ENCODE measurements around the gene ELL2.

The ELL2 gene

DNA sequence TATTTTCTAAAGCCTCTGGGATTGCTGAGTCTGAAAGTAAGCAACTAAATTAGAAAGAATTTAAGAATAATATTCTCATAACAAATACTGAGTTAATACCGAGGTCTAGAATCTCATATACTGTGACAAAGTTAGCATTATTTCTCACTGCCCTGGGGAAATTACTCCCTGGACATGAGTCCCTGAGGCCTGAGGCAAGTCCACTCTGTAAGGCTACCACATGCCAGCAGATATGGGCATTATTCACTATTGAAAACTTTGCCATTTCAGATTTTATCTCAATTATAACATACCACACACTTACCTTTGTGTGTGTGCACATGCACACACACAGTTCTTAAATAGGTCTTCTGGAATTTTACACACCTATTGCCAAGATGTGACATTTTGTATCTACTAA, 22.9 kb downstream of the ELL2 start:
- Histone ChIP-seq H4K20me1 (ENCODE audit: insufficient read depth, low read length) (no peaks in the 10 kb centered on the region), H3K4me3 (ENCODE audit: low read length) (no peak overlapping the region), H3K9me2 (replicated peaks; ENCODE audit: insufficient read depth, low read length) (no peaks in the 10 kb centered on the region), H2AFZ (ENCODE audit: low read length) (no peak overlapping the region), H3K4me1 (ENCODE audit: low read length) (peaks cover 20% of the 10 kb centered on the region; the same call in 1 of the 2 replicates), H3K27me3 (replicated peaks; ENCODE audit: insufficient read depth, low read length) (no peaks in the 10 kb centered on the region), H3K36me3 (replicated peaks; ENCODE audit: insufficient read depth, low read length) (no peaks in the 10 kb centered on the region; the same call in 1 of the 2 replicates), H3K27ac (ENCODE audit: low read length) (no peak overlapping the region), H3K79me2 (ENCODE audit: low read length) (peaks cover 76% of the 10 kb centered on the region), H3K9me3 (replicated peaks; ENCODE audit: insufficient read depth, low read length) (no peaks in the 10 kb centered on the region), H3K9ac (ENCODE audit: low read length) (no peak overlapping the region), H3F3A (ENCODE audit: insufficient read depth, low read length) (no peaks in the 10 kb centered on the region), H3K4me2 (ENCODE audit: low read depth, low read length) (no peak overlapping the region)
- no peak for TF ChIP-seq EZH2phosphoT487 (IDR thresholded peaks at IDR 0.05; ENCODE audit: low read length)
- TF ChIP-seq, protein P1, sequence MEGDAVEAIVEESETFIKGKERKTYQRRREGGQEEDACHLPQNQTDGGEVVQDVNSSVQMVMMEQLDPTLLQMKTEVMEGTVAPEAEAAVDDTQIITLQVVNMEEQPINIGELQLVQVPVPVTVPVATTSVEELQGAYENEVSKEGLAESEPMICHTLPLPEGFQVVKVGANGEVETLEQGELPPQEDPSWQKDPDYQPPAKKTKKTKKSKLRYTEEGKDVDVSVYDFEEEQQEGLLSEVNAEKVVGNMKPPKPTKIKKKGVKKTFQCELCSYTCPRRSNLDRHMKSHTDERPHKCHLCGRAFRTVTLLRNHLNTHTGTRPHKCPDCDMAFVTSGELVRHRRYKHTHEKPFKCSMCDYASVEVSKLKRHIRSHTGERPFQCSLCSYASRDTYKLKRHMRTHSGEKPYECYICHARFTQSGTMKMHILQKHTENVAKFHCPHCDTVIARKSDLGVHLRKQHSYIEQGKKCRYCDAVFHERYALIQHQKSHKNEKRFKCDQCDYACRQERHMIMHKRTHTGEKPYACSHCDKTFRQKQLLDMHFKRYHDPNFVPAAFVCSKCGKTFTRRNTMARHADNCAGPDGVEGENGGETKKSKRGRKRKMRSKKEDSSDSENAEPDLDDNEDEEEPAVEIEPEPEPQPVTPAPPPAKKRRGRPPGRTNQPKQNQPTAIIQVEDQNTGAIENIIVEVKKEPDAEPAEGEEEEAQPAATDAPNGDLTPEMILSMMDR (IDR thresholded peaks at IDR 0.05; ENCODE audit: low read length): no peak
- no peak for TF ChIP-seq EZH2 (optimal IDR thresholded peaks at IDR 0.05; ENCODE audit: low read depth, low read length)
- DNase-seq: no peak

- Histone ChIP-seq H3K79me2 (ENCODE audit: low read length) (peaks cover 74% of the 10 kb centered on the region), H3K36me3 (replicated peaks; ENCODE audit: insufficient read depth, low read length) (no peaks in the 10 kb centered on the region; the same call in 1 of the 2 replicates), H3K9ac (ENCODE audit: low read length) (no peak overlapping the region), H3K27ac (ENCODE audit: low read length) (no peak overlapping the region), H3K4me1 (ENCODE audit: low read length) (peaks cover 20% of the 10 kb centered on the region; the same call in 1 of the 2 replicates), H3K27me3 (replicated peaks; ENCODE audit: insufficient read depth, low read length) (no peaks in the 10 kb centered on the region), H3K9me3 (replicated peaks; ENCODE audit: insufficient read depth, low read length) (no peaks in the 10 kb centered on the region), H3K4me2 (ENCODE audit: low read depth, low read length) (no peak overlapping the region), H3F3A (ENCODE audit: insufficient read depth, low read length) (no peaks in the 10 kb centered on the region), H4K20me1 (ENCODE audit: insufficient read depth, low read length) (no peaks in the 10 kb centered on the region; the same call in 1 of the 2 replicates), H3K9me2 (replicated peaks; ENCODE audit: insufficient read depth, low read length) (no peaks in the 10 kb centered on the region), H3K4me3 (ENCODE audit: low read length) (no peak overlapping the region), H2AFZ (ENCODE audit: low read length) (no peak overlapping the region)
- TF ChIP-seq, protein P1 (IDR thresholded peaks at IDR 0.05; ENCODE audit: low read length): no peak
- TF ChIP-seq EZH2 (optimal IDR thresholded peaks at IDR 0.05; ENCODE audit: low read depth, low read length): no peak
- no peak for TF ChIP-seq EZH2phosphoT487 (IDR thresholded peaks at IDR 0.05; ENCODE audit: low read length)
- DNase-seq: no peak
These were observed 23.3 kb downstream of the ELL2 start for GRCh38 chr5:95938347-95938746.

- TF ChIP-seq, protein P1 (IDR thresholded peaks at IDR 0.05; ENCODE audit: low read length): no peak
- TF ChIP-seq EZH2 (optimal IDR thresholded peaks at IDR 0.05; ENCODE audit: low read depth, low read length) (no peak), EZH2phosphoT487 (IDR thresholded peaks at IDR 0.05; ENCODE audit: low read length) (no peak)
- Histone ChIP-seq H3K9ac (ENCODE audit: low read length) (no peak overlapping the region), H3K4me1 (ENCODE audit: low read length) (peaks cover 20% of the 10 kb centered on the region; the same call in 1 of the 2 replicates), H3F3A (ENCODE audit: insufficient read depth, low read length) (no peaks in the 10 kb centered on the region), H3K9me3 (replicated peaks; ENCODE audit: insufficient read depth, low read length) (no peaks in the 10 kb centered on the region), H3K27me3 (replicated peaks; ENCODE audit: insufficient read depth, low read length) (no peaks in the 10 kb centered on the region), H2AFZ (ENCODE audit: low read length) (no peak overlapping the region), H3K9me2 (replicated peaks; ENCODE audit: insufficient read depth, low read length) (no peaks in the 10 kb centered on the region), H3K79me2 (ENCODE audit: low read length) (peaks cover 73% of the 10 kb centered on the region), H4K20me1 (ENCODE audit: insufficient read depth, low read length) (no peaks in the 10 kb centered on the region; the same call in 1 of the 2 replicates), H3K27ac (ENCODE audit: low read length) (no peak overlapping the region), H3K4me3 (ENCODE audit: low read length) (no peak overlapping the region), H3K4me2 (ENCODE audit: low read depth, low read length) (no peak overlapping the region), H3K36me3 (replicated peaks; ENCODE audit: insufficient read depth, low read length) (no peaks in the 10 kb centered on the region; the same call in 1 of the 2 replicates)
- DNase-seq: no peak
These were observed 24.0 kb downstream of the ELL2 start for GRCh38 chr5:95937607-95938152.
